ENCODE measurements around the gene VAV2.

The VAV2 gene

DNA sequence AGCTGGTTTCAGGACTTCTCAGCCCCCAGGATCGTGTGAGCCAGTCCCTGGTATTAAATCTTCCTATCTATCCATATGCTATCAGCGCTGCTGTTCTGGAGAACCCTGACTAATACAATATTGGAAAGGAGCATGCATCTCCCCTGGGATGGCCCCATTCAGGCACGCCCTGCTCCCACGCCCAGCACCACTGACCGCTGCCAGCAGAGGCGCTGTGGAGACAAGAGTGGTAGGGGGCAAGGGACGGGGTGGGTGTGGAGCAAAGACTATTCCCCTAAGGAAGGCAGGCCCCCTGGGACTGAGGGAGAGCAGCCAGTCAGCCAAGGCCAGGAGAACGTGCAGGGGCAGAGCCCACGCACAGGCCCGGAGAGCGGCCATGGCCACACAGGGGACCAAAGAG, 116.0 kb downstream of the VAV2 start:
- Histone ChIP-seq H3K27ac (ENCODE audit: low read depth, low read length) (no peak overlapping the region), H3K4me1 (ENCODE audit: control insufficient read depth, insufficient read depth, low read length, unreplicated experiment) (peaks cover 18% of the 10 kb centered on the region), H2AFZ (ENCODE audit: low read length, unreplicated experiment) (no peak overlapping the region), H3K36me3 (ENCODE audit: insufficient read depth, low read length) (no peaks in the 10 kb centered on the region), H3K4me3 (ENCODE audit: low read depth, low read length) (no peak overlapping the region), H3K79me2 (ENCODE audit: control insufficient read depth, insufficient read depth, low read length, unreplicated experiment) (peaks cover 9% of the 10 kb centered on the region), H3K27me3 (ENCODE audit: insufficient read depth, low read length) (no peaks in the 10 kb centered on the region)

DNA sequence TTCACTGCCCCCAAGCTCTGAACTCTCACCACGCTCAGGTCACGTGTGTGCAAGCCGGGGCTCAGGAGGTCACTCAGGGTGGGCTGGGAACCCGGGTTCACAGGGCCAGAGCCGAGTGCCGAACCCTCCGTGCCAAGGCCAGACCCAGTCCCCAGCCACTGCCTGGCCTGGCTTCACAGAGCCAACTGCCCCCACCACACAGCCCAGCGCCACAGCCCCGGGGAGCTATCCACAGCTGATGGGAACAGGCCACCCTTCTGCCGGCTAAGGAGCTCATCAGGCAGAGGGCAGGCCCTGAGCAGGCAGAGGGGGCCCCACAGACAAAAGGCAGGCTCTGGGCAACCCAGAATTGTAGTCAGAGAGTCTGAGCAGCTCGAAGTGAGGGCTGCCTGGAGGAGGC, 117.0 kb downstream of the VAV2 start:
- H3K4me3 ChIP-seq (ENCODE audit: low read depth, low read length) = no peak overlapping the region
- H3K27ac ChIP-seq (ENCODE audit: low read depth, low read length) = no peak overlapping the region
- H2AFZ ChIP-seq (ENCODE audit: low read length, unreplicated experiment) = no peak overlapping the region
- peaks cover 18% of the 10 kb centered on the region for H3K4me1 ChIP-seq (ENCODE audit: control insufficient read depth, insufficient read depth, low read length, unreplicated experiment)
- H3K79me2 ChIP-seq (ENCODE audit: control insufficient read depth, insufficient read depth, low read length, unreplicated experiment) = peaks cover 9% of the 10 kb centered on the region
- no peaks in the 10 kb centered on the region for H3K36me3 ChIP-seq (ENCODE audit: insufficient read depth, low read length)
- H3K27me3 ChIP-seq (ENCODE audit: insufficient read depth, low read length) = no peaks in the 10 kb centered on the region

DNA sequence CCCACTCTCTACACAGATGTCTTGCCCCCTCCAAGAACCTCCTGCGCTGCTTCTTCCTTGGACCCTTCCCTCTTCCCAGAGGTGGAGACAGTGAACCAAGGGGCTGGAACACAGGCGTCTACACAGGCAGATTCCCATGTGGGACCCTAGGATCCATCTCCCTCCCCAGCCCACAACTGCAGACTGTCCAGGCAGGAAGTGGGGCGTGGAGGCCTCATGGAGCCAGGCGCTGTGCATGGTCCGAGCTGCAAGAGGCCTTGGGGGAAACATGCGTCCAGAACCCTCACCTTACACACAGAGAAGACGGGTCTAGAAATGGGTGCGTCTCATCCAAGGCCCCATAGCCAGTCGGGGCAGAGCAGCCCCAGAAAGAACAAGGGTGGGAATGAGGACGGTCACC, 117.5 kb downstream of the VAV2 start:
- peaks cover 9% of the 10 kb centered on the region for H3K79me2 ChIP-seq (ENCODE audit: control insufficient read depth, insufficient read depth, low read length, unreplicated experiment)
- no peak overlapping the region for H2AFZ ChIP-seq (ENCODE audit: low read length, unreplicated experiment)
- no peak overlapping the region for H3K4me3 ChIP-seq (ENCODE audit: low read depth, low read length)
- H3K27me3 ChIP-seq (ENCODE audit: insufficient read depth, low read length) = no peaks in the 10 kb centered on the region
- H3K36me3 ChIP-seq (ENCODE audit: insufficient read depth, low read length) = no peaks in the 10 kb centered on the region
- no peak overlapping the region for H3K27ac ChIP-seq (ENCODE audit: low read depth, low read length)
- peaks cover 18% of the 10 kb centered on the region for H3K4me1 ChIP-seq (ENCODE audit: control insufficient read depth, insufficient read depth, low read length, unreplicated experiment)

DNA sequence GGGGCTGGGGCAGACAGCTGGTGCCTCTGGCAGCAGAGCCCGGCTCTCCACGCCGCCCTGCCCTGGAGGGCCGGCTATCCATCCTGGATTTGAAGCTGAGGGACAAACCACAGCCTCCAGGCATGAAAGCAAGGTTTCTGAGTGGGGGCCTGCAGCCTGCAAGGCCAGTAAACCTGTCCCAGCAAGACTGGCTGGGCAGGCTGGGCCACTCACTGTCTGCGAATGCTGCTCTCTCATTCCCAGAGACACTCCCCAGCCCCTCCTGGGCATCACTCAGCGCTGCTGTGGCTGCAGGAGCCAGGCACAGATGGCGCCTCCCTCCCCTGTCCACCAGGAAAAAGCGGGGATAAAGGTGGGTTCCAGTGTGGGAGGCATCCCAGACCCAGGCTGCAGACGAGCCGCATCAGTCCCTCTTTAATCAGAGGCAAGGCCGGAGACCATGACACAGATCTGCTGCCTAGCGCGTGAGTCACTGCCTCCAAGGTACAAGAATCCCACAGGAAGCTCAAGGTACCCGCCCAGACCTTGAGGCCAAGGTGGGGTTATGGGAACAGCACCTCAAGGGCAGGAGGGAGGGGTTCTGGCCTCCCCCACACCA, 118.0 kb downstream of the VAV2 start:
- Histone ChIP-seq H3K4me1 (ENCODE audit: control insufficient read depth, insufficient read depth, low read length, unreplicated experiment) (peaks cover 18% of the 10 kb centered on the region), H3K27ac (ENCODE audit: low read depth, low read length) (no peak overlapping the region)

DNA sequence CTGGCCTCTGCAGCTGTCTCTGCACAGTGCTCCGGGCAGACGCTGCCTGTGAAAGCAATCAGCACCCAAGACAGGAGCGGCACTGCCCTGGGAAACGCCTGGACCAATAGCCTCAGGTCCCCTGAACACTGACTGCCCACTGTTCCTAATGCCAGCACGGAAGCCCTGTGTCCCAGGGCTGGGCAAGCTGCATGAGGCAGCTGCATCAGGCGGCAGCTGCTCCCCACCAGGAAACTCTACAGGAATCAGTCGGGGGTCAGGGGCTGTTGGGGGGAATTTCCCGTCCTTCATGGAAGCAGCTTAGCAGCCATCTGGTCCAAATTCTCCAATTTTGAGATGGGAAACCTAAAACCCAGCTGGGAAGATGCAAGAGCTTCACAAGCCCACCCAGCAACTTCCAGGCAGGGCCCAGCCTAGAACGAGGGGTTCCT, 118.6 kb downstream of the VAV2 start:
- Histone ChIP-seq H3K4me3 (ENCODE audit: low read depth, low read length) (no peak overlapping the region), H3K36me3 (ENCODE audit: insufficient read depth, low read length) (no peaks in the 10 kb centered on the region), H3K27ac (ENCODE audit: low read depth, low read length) (no peak overlapping the region), H3K4me1 (ENCODE audit: control insufficient read depth, insufficient read depth, low read length, unreplicated experiment) (peaks cover 18% of the 10 kb centered on the region), H3K79me2 (ENCODE audit: control insufficient read depth, insufficient read depth, low read length, unreplicated experiment) (peaks cover 9% of the 10 kb centered on the region), H3K27me3 (ENCODE audit: insufficient read depth, low read length) (no peaks in the 10 kb centered on the region), H2AFZ (ENCODE audit: low read length, unreplicated experiment) (no peak overlapping the region)

More for the DNA sequence above, 118.0 kb downstream of the VAV2 start:
- Histone ChIP-seq H3K4me3 (ENCODE audit: low read depth, low read length) (no peak overlapping the region), H3K27me3 (ENCODE audit: insufficient read depth, low read length) (no peaks in the 10 kb centered on the region), H3K36me3 (ENCODE audit: insufficient read depth, low read length) (no peaks in the 10 kb centered on the region), H2AFZ (ENCODE audit: low read length, unreplicated experiment) (no peak overlapping the region), H3K79me2 (ENCODE audit: control insufficient read depth, insufficient read depth, low read length, unreplicated experiment) (peaks cover 9% of the 10 kb centered on the region)

DNA sequence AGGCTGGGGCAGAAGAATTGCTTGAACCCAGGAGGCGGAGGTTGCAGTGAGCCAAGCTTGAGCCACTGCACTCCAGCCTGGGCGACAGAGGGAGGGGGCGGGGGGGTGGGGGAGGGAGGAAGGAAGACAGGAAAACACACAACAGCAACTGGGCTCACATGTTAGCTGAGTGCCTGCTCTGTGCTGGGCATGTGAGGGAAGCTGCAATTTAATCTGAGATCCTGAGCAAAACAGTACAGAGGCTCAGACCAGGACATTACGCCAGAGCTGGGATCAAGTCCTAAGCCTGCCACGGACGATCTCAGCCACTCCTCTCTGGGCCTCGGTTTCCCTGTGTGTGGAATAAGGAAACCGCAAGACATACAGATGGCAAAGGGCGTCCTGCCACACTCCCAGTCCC, 119.1 kb downstream of the VAV2 start:
- no peak overlapping the region for H3K4me3 ChIP-seq (ENCODE audit: low read depth, low read length)
- no peak overlapping the region for H3K27ac ChIP-seq (ENCODE audit: low read depth, low read length)

DNA sequence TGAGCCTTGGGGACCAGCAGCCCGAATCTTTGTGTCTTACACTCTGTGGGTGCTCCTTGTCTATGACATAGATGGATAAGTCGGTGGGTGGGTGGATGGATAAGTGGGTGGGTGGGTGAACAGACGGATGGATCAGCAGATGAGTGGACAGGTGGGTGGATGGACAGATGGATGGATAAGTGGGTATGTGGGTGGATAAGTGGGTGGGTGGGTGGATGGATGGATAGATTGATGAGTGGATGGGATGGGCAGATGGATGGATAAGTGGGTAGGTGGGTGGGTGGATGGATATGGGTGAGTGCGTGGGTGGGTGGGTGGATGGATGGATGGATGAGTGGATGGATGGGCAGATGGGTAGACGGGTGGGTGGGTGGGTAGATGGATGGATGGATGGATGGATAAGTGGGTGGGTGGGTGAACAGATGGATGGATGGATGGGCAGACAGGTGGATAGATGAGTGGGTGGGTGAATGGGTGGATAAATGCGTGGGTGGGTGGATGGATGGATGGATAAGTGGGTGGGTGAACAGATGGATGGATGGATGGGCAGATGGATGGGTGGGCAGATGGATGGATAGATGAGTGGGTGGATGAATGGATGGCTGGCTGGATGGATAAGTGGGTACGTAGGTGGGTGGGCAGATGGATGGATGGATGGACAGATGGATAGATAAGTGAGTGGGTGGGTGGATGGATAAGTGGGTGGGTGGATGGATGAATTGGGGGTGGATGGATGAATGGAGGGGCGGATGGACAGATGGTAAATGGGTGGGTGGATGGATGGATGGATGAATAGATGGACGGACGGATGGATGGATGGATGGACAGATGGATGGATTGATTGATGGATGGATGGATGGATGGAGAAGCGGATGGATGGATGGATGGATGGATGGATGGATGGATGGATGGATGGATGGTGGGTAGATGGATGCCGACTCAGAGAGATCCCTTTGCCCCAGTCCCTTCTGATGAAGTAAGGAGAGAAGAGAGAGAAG, 121.2 kb downstream of the VAV2 start:
- Histone ChIP-seq H3K36me3 (ENCODE audit: insufficient read depth, low read length) (no peaks in the 10 kb centered on the region), H3K27me3 (ENCODE audit: insufficient read depth, low read length) (no peaks in the 10 kb centered on the region), H3K79me2 (ENCODE audit: control insufficient read depth, insufficient read depth, low read length, unreplicated experiment) (peaks cover 9% of the 10 kb centered on the region), H3K27ac (ENCODE audit: low read depth, low read length) (no peak overlapping the region), H3K4me3 (ENCODE audit: low read depth, low read length) (no peak overlapping the region), H3K4me1 (ENCODE audit: control insufficient read depth, insufficient read depth, low read length, unreplicated experiment) (peaks cover 16% of the 10 kb centered on the region), H2AFZ (ENCODE audit: low read length, unreplicated experiment) (no peak overlapping the region)

More for the DNA sequence above, 119.1 kb downstream of the VAV2 start:
- no peak overlapping the region for H2AFZ ChIP-seq (ENCODE audit: low read length, unreplicated experiment)
- H3K36me3 ChIP-seq (ENCODE audit: insufficient read depth, low read length) = no peaks in the 10 kb centered on the region
- peaks cover 18% of the 10 kb centered on the region for H3K4me1 ChIP-seq (ENCODE audit: control insufficient read depth, insufficient read depth, low read length, unreplicated experiment)
- H3K27me3 ChIP-seq (ENCODE audit: insufficient read depth, low read length) = no peaks in the 10 kb centered on the region
- H3K79me2 ChIP-seq (ENCODE audit: control insufficient read depth, insufficient read depth, low read length, unreplicated experiment) = peaks cover 9% of the 10 kb centered on the region

DNA sequence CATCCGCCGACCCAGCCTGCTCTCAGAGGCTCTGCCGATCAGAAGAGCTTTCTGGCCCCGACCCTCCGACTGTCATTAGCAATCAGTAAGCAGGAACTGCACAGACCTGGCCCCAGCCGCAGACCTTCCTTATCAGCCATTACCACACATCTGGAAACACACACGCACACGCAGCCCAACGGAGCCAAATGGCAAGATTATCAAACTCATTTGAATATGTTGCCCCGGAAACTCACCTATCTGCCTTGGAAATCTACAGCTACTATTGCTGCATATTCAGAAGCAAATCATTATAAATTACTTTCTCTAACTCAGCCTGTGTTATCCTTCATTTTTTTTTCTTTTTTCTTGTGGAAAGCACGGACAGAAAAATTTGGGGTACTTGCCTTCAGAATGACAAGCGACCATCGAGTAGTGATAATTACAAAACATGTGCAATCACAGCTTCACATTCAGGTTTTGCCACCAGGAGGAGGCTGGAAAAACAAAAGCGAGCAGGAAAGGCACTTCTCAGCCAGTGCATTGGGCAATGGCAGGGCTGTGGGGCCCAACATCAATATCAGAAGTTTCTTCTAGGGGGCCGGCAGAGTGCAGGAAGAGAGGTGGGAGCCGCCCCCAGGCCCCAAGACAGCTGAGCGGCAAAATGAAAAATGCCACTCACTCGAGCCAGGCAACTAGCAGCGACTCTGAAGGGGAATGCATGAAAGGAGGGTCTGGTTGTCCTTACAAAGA, 122.3 kb downstream of the VAV2 start:
- Histone ChIP-seq H3K4me3 (ENCODE audit: low read depth, low read length) (no peak overlapping the region), H3K36me3 (ENCODE audit: insufficient read depth, low read length) (0 out of 2 replicates have a peak, but pooled peaks cover 3% of the 10 kb centered on the region), H3K27ac (ENCODE audit: low read depth, low read length) (no peak overlapping the region), H3K79me2 (ENCODE audit: control insufficient read depth, insufficient read depth, low read length, unreplicated experiment) (peaks cover 9% of the 10 kb centered on the region), H3K27me3 (ENCODE audit: insufficient read depth, low read length) (no peaks in the 10 kb centered on the region), H2AFZ (ENCODE audit: low read length, unreplicated experiment) (no peak overlapping the region), H3K4me1 (ENCODE audit: control insufficient read depth, insufficient read depth, low read length, unreplicated experiment) (peaks cover 13% of the 10 kb centered on the region)

DNA sequence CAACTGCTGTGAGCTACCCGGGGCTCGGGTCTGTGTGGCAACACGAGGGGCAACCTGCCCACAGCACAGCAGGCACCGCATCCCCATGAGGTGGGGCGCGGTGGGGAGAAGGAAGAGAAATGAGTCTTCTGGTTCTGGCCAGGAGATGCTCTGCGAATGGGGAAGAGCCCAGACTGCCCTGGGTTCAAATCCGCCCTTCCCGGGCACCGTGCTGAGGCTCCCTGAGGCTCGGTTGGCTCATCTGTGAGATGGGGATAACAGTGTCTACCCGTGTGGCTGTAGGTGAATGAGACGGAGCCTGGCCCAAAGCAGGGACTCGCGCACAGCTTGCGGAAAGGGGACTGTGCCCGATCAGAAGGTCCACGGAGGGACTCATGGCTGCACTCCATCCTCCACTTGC, 123.9 kb downstream of the VAV2 start:
- H3K4me1 ChIP-seq (ENCODE audit: control insufficient read depth, insufficient read depth, low read length, unreplicated experiment) = no peaks in the 10 kb centered on the region
- peaks cover 5% of the 10 kb centered on the region for H3K79me2 ChIP-seq (ENCODE audit: control insufficient read depth, insufficient read depth, low read length, unreplicated experiment)
- no peak overlapping the region for H3K4me3 ChIP-seq (ENCODE audit: low read depth, low read length)
- no peak overlapping the region for H3K27ac ChIP-seq (ENCODE audit: low read depth, low read length)
- H3K27me3 ChIP-seq (ENCODE audit: insufficient read depth, low read length) = no peaks in the 10 kb centered on the region
- no peak overlapping the region for H2AFZ ChIP-seq (ENCODE audit: low read length, unreplicated experiment)
- H3K36me3 ChIP-seq (ENCODE audit: insufficient read depth, low read length) = 0 out of 2 replicates have a peak, but pooled peaks cover 3% of the 10 kb centered on the region

DNA sequence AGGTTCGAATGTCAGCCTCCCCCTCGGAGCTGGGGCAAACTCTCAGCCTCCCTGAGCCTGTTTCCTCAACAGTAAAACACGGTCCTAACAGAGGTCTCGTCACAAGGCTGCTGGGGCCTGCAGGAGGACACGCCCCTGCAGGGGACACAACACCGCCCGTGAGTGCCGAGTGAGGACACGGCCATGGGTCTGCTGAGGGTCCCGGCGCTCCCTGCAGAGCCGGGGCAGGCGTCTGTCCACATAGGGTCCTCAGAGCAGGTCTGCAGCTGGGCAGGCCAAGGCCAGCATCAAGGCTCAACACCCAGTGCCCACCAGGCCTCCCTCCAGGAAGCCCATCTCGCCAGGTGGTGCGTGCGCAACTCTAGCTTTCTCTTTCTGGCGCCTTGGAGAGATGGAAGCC, 125.2 kb downstream of the VAV2 start:
- peaks cover 2% of the 10 kb centered on the region for H3K79me2 ChIP-seq (ENCODE audit: control insufficient read depth, insufficient read depth, low read length, unreplicated experiment)

More for the DNA sequence above, 125.2 kb downstream of the VAV2 start:
- H3K4me3 ChIP-seq (ENCODE audit: low read depth, low read length) = no peak overlapping the region
- no peaks in the 10 kb centered on the region for H3K27me3 ChIP-seq (ENCODE audit: insufficient read depth, low read length)
- no peak overlapping the region for H2AFZ ChIP-seq (ENCODE audit: low read length, unreplicated experiment)
- no peak overlapping the region for H3K27ac ChIP-seq (ENCODE audit: low read depth, low read length)
- H3K4me1 ChIP-seq (ENCODE audit: control insufficient read depth, insufficient read depth, low read length, unreplicated experiment) = no peaks in the 10 kb centered on the region
- H3K36me3 ChIP-seq (ENCODE audit: insufficient read depth, low read length) = 0 out of 2 replicates have a peak, but pooled peaks cover 3% of the 10 kb centered on the region
